ENCODE measurements around the gene ADGRA1.

The ADGRA1 gene

GRCh38 chr10:133081636-133082035 lies 6.1 kb upstream of the ADGRA1 start:
- TF ChIP-seq EZH2phosphoT487 (conservative IDR thresholded peaks at IDR 0.05; ENCODE audit: low read length) (no peak), CTCF (IDR thresholded peaks at IDR 0.05; ENCODE audit: insufficient read depth, low read length, poor library complexity, severe bottlenecking) (no peak)
- Histone ChIP-seq H4K20me1 (ENCODE audit: low read depth, low read length) (no peaks in the 10 kb centered on the region), H3K9ac (ENCODE audit: low read length) (no peak overlapping the region), H3K27ac (ENCODE audit: low read depth, low read length) (no peak overlapping the region), H2AFZ (ENCODE audit: low read depth, low read length, severe bottlenecking) (no peak overlapping the region), H3F3A (ENCODE audit: insufficient read depth) (no peaks in the 10 kb centered on the region), H3K79me2 (ENCODE audit: insufficient read depth, low read length) (no peaks in the 10 kb centered on the region), H3K9me3 (ENCODE audit: insufficient read depth, low read length) (no peaks in the 10 kb centered on the region), H3K4me2 (ENCODE audit: low read depth, low read length, poor library complexity, severe bottlenecking) (no peak overlapping the region), H3K36me3 (ENCODE audit: low read length) (no peaks in the 10 kb centered on the region), H3K4me3 (ENCODE audit: insufficient read depth, low read length, poor library complexity, severe bottlenecking) (no peak overlapping the region), H3K27me3 (ENCODE audit: low read length) (no peaks in the 10 kb centered on the region), H3K9me2 (replicated peaks; ENCODE audit: insufficient read depth, low read length) (no peaks in the 10 kb centered on the region)

- no peaks in the 10 kb centered on the region for H3K9me2 ChIP-seq (replicated peaks; ENCODE audit: insufficient read depth, low read length)
- no peak overlapping the region for H3K9ac ChIP-seq (ENCODE audit: low read length)
- no peaks in the 10 kb centered on the region for H3K36me3 ChIP-seq (ENCODE audit: low read length)
- TF ChIP-seq EZH2phosphoT487 (conservative IDR thresholded peaks at IDR 0.05; ENCODE audit: low read length) (no peak), CTCF (IDR thresholded peaks at IDR 0.05; ENCODE audit: insufficient read depth, low read length, poor library complexity, severe bottlenecking) (no peak)
- no peak overlapping the region for H3K4me3 ChIP-seq (ENCODE audit: insufficient read depth, low read length, poor library complexity, severe bottlenecking)
- H2AFZ ChIP-seq (ENCODE audit: low read depth, low read length, severe bottlenecking) = no peak overlapping the region
- no peaks in the 10 kb centered on the region for H4K20me1 ChIP-seq (ENCODE audit: low read depth, low read length)
- no peaks in the 10 kb centered on the region for H3K9me3 ChIP-seq (ENCODE audit: insufficient read depth, low read length)
- H3K4me2 ChIP-seq (ENCODE audit: low read depth, low read length, poor library complexity, severe bottlenecking) = no peak overlapping the region
- H3K79me2 ChIP-seq (ENCODE audit: insufficient read depth, low read length) = no peaks in the 10 kb centered on the region
- H3K27me3 ChIP-seq (ENCODE audit: low read length) = no peaks in the 10 kb centered on the region
- H3K27ac ChIP-seq (ENCODE audit: low read depth, low read length) = no peak overlapping the region
- no peaks in the 10 kb centered on the region for H3F3A ChIP-seq (ENCODE audit: insufficient read depth)
Measured at GRCh38 chr10:133082685-133083421, 4.9 kb upstream of the ADGRA1 start.

GRCh38 chr10:133083422-133084100 lies 4.2 kb upstream of the ADGRA1 start:
- Histone ChIP-seq H3F3A (ENCODE audit: insufficient read depth) (no peaks in the 10 kb centered on the region), H3K79me2 (ENCODE audit: insufficient read depth, low read length) (no peaks in the 10 kb centered on the region), H3K9me2 (replicated peaks; ENCODE audit: insufficient read depth, low read length) (no peaks in the 10 kb centered on the region), H3K4me2 (ENCODE audit: low read depth, low read length, poor library complexity, severe bottlenecking) (no peak overlapping the region), H2AFZ (ENCODE audit: low read depth, low read length, severe bottlenecking) (no peak overlapping the region), H3K36me3 (ENCODE audit: low read length) (no peaks in the 10 kb centered on the region), H3K4me3 (ENCODE audit: insufficient read depth, low read length, poor library complexity, severe bottlenecking) (no peak overlapping the region), H3K27me3 (ENCODE audit: low read length) (no peaks in the 10 kb centered on the region), H3K27ac (ENCODE audit: low read depth, low read length) (no peak overlapping the region), H3K9me3 (ENCODE audit: insufficient read depth, low read length) (no peaks in the 10 kb centered on the region), H3K9ac (ENCODE audit: low read length) (no peak overlapping the region), H4K20me1 (ENCODE audit: low read depth, low read length) (no peaks in the 10 kb centered on the region)
- TF ChIP-seq CTCF (IDR thresholded peaks at IDR 0.05; ENCODE audit: insufficient read depth, low read length, poor library complexity, severe bottlenecking) (no peak), EZH2phosphoT487 (conservative IDR thresholded peaks at IDR 0.05; ENCODE audit: low read length) (no peak)
